ENCODE measurements around the gene CFAP47. TPM values are rescaled to one million over a fixed set of nuclear protein-coding genes. Genes with fewer than 3 reads are reported as not detected.

The CFAP47 gene
- total and polyA plus RNA-seq, 2 of the 13 experiments (the other 11 are each of a cell fraction or from before 2014, with no cell fraction given): not detected

DNA sequence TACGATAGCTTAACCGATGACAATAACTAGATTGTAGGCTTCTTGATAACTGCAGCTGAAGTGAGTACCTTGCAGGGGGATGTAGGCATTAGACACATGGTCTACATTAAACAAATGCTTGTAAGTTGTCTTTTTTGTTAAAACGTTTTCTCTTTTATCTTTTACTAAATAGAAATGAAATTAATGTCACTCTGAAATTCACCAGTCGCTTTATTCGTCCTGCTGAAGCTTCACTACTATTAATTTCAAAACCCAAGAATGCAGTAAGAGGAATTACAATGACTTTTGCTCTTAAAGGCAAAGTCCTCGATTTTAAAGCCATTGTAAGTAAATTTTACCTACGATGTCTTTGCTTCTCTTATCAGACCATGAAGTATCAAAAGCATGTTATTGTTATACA, 239.7 kb downstream of the CFAP47 start:
- no peak overlapping the region for H2AFZ ChIP-seq (ENCODE audit: low read length)
- no peak overlapping the region for H3K4me2 ChIP-seq (ENCODE audit: low read depth, low read length)
- ChIA-PET POLR2A (no interaction called here), CTCF (ENCODE audit: low intra/inter-chr PET ratio, low total read pairs) (no interaction called here)
- no peaks in the 10 kb centered on the region for H3K27me3 ChIP-seq (ENCODE audit: control insufficient read depth in 1 of 2, insufficient read depth in 2 of 2, low read length in 2 of 2)
- H4K20me1 ChIP-seq (ENCODE audit: insufficient read depth, low read length): no peaks in the 10 kb centered on the region
- FAIRE-seq: no peak
- no peaks in the 10 kb centered on the region for H3K79me2 ChIP-seq (ENCODE audit: insufficient read depth, low read length)
- intact Hi-C loops (cut with micrococcal nuclease; ENCODE audit: unreplicated experiment) (no loop called here), in situ Hi-C loops (cut with HindIII; ENCODE audit: extremely low pct_ligation_motif_present, low pct_unique_long_range_greater_than_20kb) (no loop called here)
- no peaks in the 10 kb centered on the region for H3K9me3 ChIP-seq (ENCODE audit: low read length)
- no peak overlapping the region for H3K9ac ChIP-seq (ENCODE audit: insufficient read depth, low read depth, low read length)
- H3K4me1 ChIP-seq (ENCODE audit: insufficient read depth, low read length): no peaks in the 10 kb centered on the region
- WGBS (ENCODE audit: low lambda C conversion rate): 36% methylated on average over 7 of the region's 7 CpGs
- no peak for TF ChIP-seq ZFYVE20 (CRISPR knock-in tag; IDR thresholded peaks at IDR 0.05; ENCODE audit: borderline replicate concordance, low read depth)
- no peak for TF ChIP-seq ATM (IDR thresholded peaks at IDR 0.05; ENCODE audit: borderline replicate concordance)
- TF ChIP-seq ATRX (CRISPR knock-in tag; IDR thresholded peaks at IDR 0.05; ENCODE audit: borderline replicate concordance): no peak
- TF ChIP-seq FOXM1 (CRISPR knock-in tag; IDR thresholded peaks at IDR 0.05): no peak
- no peak for TF ChIP-seq ZNF121 (CRISPR knock-in tag; IDR thresholded peaks at IDR 0.05)
- TF ChIP-seq LRRFIP1 (CRISPR knock-in tag; conservative IDR thresholded peaks at IDR 0.05): no peak
- TF ChIP-seq RXRB (CRISPR knock-in tag; IDR thresholded peaks at IDR 0.05; ENCODE audit: borderline replicate concordance): no peak
- TF ChIP-seq POLR2A (IDR thresholded peaks at IDR 0.05; ENCODE audit: insufficient read depth in 1 of 2, low read depth in 2 of 2, low read length in 2 of 2): no peak
- no peak for TF ChIP-seq ZNF337 (CRISPR knock-in tag; IDR thresholded peaks at IDR 0.05; ENCODE audit: borderline replicate concordance, low read depth)
- no peak for TF ChIP-seq CEBPZ (IDR thresholded peaks at IDR 0.05; ENCODE audit: low read length)
- no peak for TF ChIP-seq NPAS2 (CRISPR knock-in tag; IDR thresholded peaks at IDR 0.05; ENCODE audit: borderline replicate concordance)
- no peak for TF ChIP-seq TAF15 (IDR thresholded peaks at IDR 0.05; ENCODE audit: low read depth, low read length, poor library complexity, severe bottlenecking)
- no peak for TF ChIP-seq ATF5 (CRISPR knock-in tag; IDR thresholded peaks at IDR 0.05; ENCODE audit: low read depth)
- no peak for TF ChIP-seq ZNF672 (CRISPR knock-in tag; IDR thresholded peaks at IDR 0.05)
- TF ChIP-seq BHLHE40 (IDR thresholded peaks at IDR 0.05; ENCODE audit: low read length): no peak
- TF ChIP-seq ZNF644 (CRISPR knock-in tag; IDR thresholded peaks at IDR 0.05; ENCODE audit: low read depth): no peak
- no peak for TF ChIP-seq ZNF234 (CRISPR knock-in tag; conservative IDR thresholded peaks at IDR 0.05)
- TF ChIP-seq MED13 (CRISPR knock-in tag; IDR thresholded peaks at IDR 0.05): no peak
- no peak for ATAC-seq
- no peak overlapping the region for H3K4me3 ChIP-seq (replicated peaks in 1 of 3; ENCODE audit: insufficient read depth in 1 of 3, low read depth in 2 of 3, low read length in 3 of 3)
- no peaks in the 10 kb centered on the region for H3K36me3 ChIP-seq (replicated peaks in 1 of 2; ENCODE audit: control insufficient read depth in 1 of 2, insufficient read depth in 2 of 2, low read length in 2 of 2)
- no peak overlapping the region for H3K27ac ChIP-seq (ENCODE audit: extremely low read length, insufficient read depth, low read length)
- BruUV-seq (replicated peaks): no TSS peak
- DNase-seq (ENCODE audit: low spot score): no peak

Measured in HepG2 (cell line).